Measurements from ENCODE around the gene ENG.
"Not testable (repeated sequence)": the region's sequence is repeated elsewhere in the genome, so short reads cannot be mapped to it uniquely, and the experiment has no call there.

The ENG gene

DNA sequence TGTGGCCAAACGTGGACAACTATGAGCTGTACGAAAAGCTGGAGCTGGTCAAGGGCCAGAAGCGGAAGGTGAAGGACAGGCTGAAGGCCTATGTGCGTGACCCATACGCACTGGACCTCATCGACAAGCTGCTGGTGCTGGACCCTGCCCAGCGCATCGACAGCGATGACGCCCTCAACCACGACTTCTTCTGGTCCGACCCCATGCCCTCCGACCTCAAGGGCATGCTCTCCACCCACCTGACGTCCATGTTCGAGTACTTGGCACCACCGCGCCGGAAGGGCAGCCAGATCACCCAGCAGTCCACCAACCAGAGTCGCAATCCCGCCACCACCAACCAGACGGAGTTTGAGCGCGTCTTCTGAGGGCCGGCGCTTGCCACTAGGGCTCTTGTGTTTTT lies 65.3 kb downstream of the ENG start:
- DNase-seq, result no peak

- no peak for DNase-seq
Observed at GRCh38 chr9:127788337-127789011, 66.0 kb downstream of the ENG start.

GRCh38 chr9:127786773-127787104 lies 67.7 kb downstream of the ENG start:
- DNase-seq, result no peak

DNA sequence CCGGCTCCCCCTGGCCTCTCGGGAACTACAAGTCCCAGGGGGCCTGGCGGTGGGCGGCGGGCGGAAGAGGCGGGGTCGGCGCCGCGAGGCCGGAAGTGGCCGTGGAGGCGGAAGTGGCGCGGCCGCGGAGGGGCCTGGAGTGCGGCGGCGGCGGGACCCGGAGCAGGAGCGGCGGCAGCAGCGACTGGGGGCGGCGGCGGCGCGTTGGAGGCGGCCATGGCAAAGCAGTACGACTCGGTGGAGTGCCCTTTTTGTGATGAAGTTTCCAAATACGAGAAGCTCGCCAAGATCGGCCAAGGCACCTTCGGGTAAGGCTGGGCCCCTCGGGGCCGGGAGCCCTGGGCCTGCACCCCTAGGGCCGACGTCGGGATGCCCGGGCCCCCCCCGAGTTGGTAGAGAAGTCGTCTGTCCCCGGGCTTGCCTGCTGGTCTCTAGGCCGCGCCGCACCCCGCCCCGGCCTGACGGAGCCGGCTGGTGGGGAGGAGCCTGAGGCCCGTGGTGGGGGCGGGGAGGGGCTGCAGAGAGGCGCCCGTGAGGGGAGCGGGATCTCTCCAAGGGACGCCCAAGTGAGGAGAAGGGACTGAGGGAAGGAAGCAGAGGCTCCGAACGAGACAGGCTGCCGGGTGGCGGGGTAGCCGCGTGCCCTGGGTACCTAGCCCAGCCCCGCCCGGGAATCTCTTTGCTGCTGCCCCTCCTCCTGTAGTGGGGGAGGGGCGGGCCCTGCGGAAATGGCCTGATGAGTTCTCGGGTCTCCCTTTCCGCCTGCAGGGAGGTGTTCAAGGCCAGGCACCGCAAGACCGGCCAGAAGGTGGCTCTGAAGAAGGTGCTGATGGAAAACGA lies 68.3 kb downstream of the ENG start, which contains the start of gene CDK9:
Gene CDK9, plus strand, starts transcription at position 102 of the 840 bp plus-strand sequence. Its CDS starts 115 bp downstream, at position 217.
- peak; percentile 71 for DNase-seq

DNA sequence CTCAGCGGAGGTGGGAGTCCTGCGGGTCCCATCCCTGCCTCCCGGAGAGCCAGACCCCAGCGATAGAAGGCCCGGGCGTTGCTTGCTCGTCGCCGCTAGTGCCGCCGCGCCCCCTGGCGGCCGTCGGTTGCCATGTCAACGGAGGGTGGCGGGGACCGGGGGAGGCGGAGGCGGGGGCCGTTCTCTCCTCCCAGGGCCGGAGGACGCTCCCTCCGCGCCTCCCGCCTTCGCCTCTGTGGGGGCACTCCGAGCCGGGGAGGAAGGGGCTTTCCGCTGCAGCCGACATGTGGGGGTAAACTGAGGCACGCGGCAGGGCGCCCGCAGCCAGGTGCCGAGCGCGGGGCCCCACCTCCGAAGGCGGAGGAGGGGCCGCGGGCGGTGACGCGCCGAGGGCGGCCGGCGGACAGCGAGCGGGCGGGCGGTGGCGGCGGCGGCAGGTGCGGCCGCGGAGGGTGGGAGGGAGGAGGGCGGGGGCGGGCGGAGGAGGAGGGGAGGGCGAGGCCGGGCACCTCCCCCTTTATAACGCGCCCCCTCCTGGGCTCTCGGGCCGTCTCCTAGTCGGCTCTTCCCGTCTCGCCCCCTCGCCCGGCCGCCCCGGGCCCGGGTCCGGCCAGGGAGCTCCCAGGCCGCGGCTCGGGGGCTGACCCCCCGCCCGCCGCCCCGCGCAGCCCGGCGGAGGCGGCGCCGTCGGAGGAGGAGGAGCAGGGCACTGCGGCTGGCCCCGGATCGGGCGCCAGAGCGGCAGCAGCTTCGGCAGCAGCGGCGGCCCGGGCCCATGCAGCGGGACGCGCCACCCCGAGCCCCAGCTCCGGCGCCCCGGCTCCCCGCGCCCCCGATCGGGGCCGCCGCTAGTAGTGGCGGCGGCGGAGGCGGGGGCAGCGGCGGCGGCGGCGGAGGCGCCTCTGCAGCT lies 69.2 kb downstream of the ENG start:
- peak; percentile 67 for DNase-seq

DNA sequence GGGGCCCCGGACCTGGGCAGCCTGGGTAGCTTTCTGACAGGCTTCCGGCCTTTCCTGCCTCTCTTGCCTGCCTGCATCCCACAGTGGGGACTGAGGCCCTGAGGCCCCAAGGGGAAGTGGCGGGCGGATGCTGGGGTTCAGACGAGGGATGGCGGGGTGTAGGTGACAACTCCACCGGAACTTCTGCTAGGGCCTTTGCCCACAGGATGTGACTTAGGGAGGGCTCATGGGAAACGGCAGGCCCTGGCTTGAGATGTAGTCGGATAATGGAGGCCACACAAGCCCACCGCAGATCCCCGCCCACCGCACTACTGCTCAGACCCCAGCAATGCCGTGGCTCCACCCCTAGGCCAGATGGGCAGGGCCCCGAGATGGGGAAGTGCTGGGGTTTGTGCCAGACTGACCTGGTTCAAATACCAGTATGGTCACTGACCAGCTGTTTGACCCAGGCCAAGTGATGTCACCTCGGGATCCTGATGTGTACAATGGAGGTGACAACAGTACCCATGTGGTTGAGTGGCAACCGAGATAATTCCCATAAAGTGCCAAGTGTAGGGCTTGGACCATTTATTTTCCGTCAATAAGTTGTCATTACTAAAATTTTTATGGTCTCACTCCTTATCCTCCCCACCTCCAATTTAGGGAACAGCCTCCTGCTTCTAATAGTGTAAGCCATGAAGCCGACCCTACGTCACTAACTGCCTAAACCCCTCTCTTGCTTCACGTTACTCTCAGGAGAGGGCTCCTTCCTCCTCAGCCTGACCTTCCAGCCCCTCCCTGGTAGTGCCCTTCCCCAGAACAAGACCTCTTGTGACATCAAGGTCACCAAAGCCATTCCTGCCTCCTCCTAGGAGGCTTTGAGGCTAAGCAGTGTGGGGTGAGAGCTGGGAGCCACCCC lies 71.1 kb downstream of the ENG start:
- DNase-seq, result no peak

DNA sequence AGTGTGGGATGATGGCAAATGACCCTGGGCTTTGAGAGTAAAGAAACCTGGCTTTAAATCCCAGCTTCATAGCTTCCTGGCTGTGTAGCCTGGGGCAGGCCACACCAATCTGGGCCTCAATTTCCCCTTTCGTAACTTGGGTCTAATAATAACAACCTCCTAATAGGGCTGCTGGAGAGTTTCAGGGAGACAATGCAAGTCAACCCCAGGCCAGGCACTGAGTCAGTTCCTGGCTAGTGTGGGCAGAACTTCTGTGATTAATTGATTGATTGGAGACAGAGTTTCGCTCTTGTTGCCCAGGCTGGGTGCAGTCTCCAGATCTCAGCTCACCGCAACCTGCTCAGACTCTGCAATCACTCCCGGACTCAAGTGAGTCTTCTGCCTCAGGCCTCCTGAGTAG lies 72.7 kb downstream of the ENG start:
- DNase-seq, result no peak

GRCh38 chr9:127780909-127781308 lies 73.5 kb downstream of the ENG start:
- not testable (repeated sequence) for DNase-seq

- no peak for DNase-seq
Observed at GRCh38 chr9:127780126-127780885, 74.2 kb downstream of the ENG start.

DNA sequence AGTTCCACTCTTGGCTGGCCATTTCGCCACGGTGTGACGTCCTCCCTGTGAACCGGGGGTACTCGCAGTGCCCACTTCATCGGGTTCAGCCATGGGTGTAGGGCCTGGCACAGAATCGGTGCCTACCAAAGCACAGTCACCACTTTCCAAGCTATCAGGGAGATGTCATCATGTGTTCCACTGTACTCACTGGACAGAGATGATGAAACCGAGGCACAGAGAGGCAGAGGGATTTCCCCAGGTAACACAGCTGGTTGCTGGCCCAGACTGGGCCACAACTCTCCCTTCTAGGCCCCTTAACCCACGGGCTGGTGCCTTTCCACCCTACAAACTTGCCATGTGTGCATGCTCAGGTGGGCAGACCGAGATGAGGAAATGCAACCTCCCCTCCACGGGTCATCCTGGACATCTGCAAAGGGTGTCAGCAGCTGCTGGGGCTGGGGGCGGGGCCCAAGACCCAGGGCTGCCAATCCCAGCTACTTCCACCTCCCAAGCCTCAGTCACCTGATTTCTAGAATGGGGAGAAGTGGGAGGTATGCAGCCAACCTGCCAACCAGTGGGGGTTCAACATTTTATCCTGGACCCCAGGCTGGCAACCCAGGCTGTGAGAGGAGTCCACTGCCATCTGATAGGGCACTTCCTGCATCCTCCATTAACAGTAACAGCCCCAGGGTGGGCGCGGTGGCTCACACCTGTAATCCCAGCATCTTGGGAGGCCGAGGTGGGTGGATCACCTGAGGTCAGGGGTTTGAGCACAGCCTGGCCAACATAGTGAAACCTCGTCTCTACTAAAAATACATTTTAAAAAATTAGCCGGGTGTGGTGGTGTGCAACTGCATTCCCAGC lies 75.1 kb downstream of the ENG start:
- no peak for DNase-seq

DNA sequence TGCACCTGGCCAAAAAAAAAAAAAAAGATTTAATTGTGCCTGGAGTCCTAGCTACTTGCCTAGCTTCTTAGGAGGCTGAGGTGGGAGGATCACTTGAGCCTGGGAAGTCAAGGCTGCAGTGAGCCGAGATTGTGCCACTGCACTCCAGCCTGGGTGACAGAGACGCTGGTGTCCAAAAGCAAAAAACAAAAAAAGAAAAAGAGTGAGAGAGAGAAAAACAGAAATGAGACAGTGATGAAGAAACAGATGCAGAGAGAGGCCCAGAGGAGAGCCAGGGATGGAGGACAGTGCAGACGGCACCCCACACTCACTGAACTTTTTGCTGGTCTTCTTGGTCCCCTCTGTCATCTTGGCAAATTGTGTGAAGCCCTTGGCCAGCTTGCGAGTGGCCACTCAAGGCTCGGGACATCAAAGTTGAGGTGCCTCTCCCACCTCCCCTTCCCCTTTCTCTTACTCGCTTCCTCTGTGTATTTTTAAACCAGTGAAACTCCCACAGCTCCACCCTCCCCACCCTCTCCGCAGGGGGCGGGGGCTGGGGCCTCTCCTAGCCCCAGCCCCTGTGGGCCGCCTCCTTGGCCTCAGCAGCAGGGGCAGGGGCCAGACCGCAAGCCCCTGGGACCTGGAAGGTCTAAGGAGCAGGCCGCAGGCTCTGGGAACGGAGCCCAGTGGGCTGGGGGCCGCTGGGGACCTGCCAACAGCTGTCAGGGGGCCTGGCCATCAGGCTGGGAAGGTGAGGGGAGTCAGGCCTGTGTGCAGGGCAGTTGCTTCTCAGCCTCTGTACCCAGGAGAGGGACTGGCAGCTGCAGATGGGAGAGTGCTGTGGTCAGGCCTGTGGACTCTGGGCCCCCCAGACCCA lies 76.0 kb downstream of the ENG start, which contains the start of gene SH2D3C:
Gene SH2D3C, minus strand, starts transcription at position 387 of the 856 bp plus-strand sequence. Its CDS starts 39 bp downstream, at position 348.
- no peak for DNase-seq

GRCh38 chr9:127777368-127777980 lies 77.0 kb downstream of the ENG start:
- no peak for DNase-seq

GRCh38 chr9:127776924-127777289 lies 77.6 kb downstream of the ENG start:
- no peak for DNase-seq

GRCh38 chr9:127776195-127776923 lies 78.1 kb downstream of the ENG start:
- no peak for DNase-seq

DNA sequence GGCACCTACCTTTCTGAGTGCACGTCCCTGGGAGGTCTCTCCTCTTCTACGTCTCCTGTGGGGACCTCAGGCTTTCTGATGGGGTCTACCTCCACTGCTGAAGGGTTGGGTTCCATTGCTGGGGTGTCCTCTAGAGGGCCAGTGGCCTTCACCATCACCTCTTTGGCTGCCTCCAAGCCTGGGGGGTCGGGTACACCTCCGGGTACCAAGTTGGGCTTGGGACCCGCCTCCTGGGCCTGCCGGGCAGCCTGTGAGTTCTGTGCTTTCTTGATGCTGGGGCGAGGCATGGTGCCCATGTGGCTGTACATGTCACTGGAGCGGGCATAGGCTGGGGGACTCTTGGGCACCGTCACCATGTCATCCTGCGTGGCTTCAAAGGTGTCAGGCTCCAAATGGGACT lies 80.5 kb downstream of the ENG start:
- DNase-seq, result no peak

DNA sequence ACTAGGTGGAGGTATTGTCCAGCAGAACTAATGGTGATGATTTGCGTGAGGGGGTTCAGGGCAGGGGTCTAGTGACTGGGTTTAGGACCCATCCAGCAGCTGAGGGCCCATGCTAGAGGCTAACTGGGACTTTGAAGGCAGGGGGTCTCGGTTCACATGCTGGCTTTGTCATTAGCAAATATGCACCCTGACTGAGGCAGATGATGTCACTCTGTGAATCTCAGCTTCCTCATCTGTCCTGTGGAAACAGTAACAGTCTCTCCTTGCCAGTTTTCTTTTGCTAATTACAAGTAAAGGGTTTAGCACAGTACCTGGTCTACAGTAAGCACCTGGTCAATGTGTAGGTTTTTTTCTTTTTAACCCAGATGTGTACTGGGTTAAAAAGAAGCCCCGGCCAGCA lies 81.2 kb downstream of the ENG start:
- no peak for DNase-seq

DNA sequence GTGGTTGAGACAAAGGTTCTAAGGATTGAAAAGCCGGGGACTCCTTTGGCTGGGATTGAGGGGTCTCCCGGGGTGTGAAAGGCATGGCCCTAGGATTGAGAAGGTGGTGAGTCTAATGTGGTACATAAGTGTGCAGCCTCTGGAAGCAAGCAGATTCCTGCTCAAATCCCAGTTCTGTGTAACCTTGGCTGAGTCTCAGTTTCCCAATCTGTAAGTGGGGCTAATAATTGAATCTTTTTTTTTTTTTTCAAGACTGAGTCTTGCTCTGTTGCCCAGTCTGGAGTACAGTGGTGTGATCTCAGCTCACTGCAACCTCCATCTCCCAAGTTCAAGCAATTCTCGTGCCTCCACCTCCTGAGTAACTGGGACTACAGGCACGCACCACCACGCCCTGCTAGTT lies 81.9 kb downstream of the ENG start:
- no peak for DNase-seq

GRCh38 chr9:127771570-127772189 lies 82.8 kb downstream of the ENG start:
- no peak for DNase-seq
